Hepatocyte (in vitro differentiated cells): ENCODE measurements around the gene KCNK3. TPM values are rescaled to one million over a fixed set of nuclear protein-coding genes. Genes with fewer than 3 reads are reported as not detected.

Experiments used
- DNase-seq: peaks from one replicate; pipeline ENCODE4 v3.0.0-alpha.2; 2016; ENCODE audit warnings: low spot score
- H2AFZ ChIP-seq: fragments of 200-600 bp; sonication (generic); 2 replicates; pipeline ENCODE4 v1.6.0; 2016; ENCODE audit warnings: antibody characterized with exemption, mild to moderate bottlenecking
- H3K27ac ChIP-seq: fragments of 200-600 bp; sonication (generic); 2 replicates; pipeline ENCODE4 v1.5.1; 2016; ENCODE audit warnings: mild to moderate bottlenecking
- H3K27me3 ChIP-seq: fragments of 200-600 bp; sonication (generic); 2 replicates; pipeline ENCODE4 v1.6.1; 2016
- H3K36me3 ChIP-seq: fragments of 200-600 bp; sonication (generic); replicated peaks from 2 replicates; pipeline ENCODE4 v1.5.1; 2016; ENCODE audit warnings: low read depth; ENCODE audit not compliant: insufficient read depth
- H3K4me1 ChIP-seq: fragments of 200-600 bp; sonication (generic); 2 replicates; pipeline ENCODE4 v1.5.1; 2016; ENCODE audit warnings: mild to moderate bottlenecking, moderate library complexity; ENCODE audit not compliant: insufficient read depth
- H3K4me2 ChIP-seq: fragments of 200-600 bp; sonication (generic); 2 replicates; pipeline ENCODE4 v1.6.0; 2016
- H3K4me3 ChIP-seq: fragments of 200-600 bp; sonication (generic); 2 replicates; pipeline ENCODE4 v1.5.1; 2016; ENCODE audit warnings: mild to moderate bottlenecking
- H3K79me2 ChIP-seq: fragments of 200-600 bp; sonication (generic); 2 replicates; pipeline ENCODE4 v1.6.0; 2017; ENCODE audit warnings: mild to moderate bottlenecking
- H3K9me2 ChIP-seq: fragments of 200-600 bp; sonication (generic); replicated peaks from 2 replicates; pipeline ENCODE4 v1.6.0; 2017; ENCODE audit warnings: mild to moderate bottlenecking; ENCODE audit not compliant: insufficient read depth
- H3K9me3 ChIP-seq: fragments of 200-600 bp; sonication (generic); 2 replicates; pipeline ENCODE4 v1.5.1; 2016; ENCODE audit warnings: low read depth, mild to moderate bottlenecking
- H4K20me1 ChIP-seq: fragments of 200-600 bp; sonication (generic); 2 replicates; pipeline ENCODE4 v1.6.0; 2016; ENCODE audit warnings: mild to moderate bottlenecking; ENCODE audit not compliant: insufficient read depth, poor library complexity, severe bottlenecking
- CTCF ChIP-seq: fragments of 200-600 bp; sonication (generic); IDR thresholded peaks from 2 replicates; pipeline ENCODE4 v1.5.1; 2016; ENCODE audit warnings: antibody characterized with exemption, mild to moderate bottlenecking; ENCODE audit not compliant: poor library complexity
- EZH2 ChIP-seq: fragments of 200-600 bp; sonication (generic); IDR thresholded peaks from 2 replicates; pipeline ENCODE4 v1.6.1; 2016; ENCODE audit warnings: antibody characterized with exemption, mild to moderate bottlenecking, borderline replicate concordance
- EZH2phosphoT487 ChIP-seq: fragments of 200-600 bp; sonication (generic); IDR thresholded peaks from one replicate; pipeline ENCODE4 v1.6.1; 2018; ENCODE audit warnings: antibody characterized with exemption, mild to moderate bottlenecking, low read depth, moderate library complexity; ENCODE audit not compliant: unreplicated experiment, severe bottlenecking
- WGBS: methylation state at CpG from one replicate; pipeline ENCODE4 v1.1.6; 2016; ENCODE audit warnings: low lambda C conversion rate; ENCODE audit errors: missing lambda C conversion rate; 5-methylcytosine and 5-hydroxymethylcytosine counted together
- polyA plus RNA-seq: library from polyadenylated mRNA; unstranded; fragments of >200 nt; fragmentation: Nextera tagmentation; extraction: Ambion mirVana; gene quantifications from 2 replicates; pipeline ENCODE4 v1.2.1, GENCODE V29; 2016
- total RNA-seq: library from RNA; depleted of rRNA; stranded (reverse); fragments of >200 nt; gene quantifications from 2 replicates; pipeline ENCODE4 v1.2.3, GENCODE V29; 2014

KCNK3 gene
- total and polyA plus RNA-seq, 2 experiments from 2014 or later: 8.2 to 9.4 TPM

GRCh38 chr2:26730549-26731344 is 38.2 kb downstream of the KCNK3 start:
- DNase-seq: no peak
- H4K20me1 ChIP-seq: no peaks in the 10 kb centered on the region
- no peaks in the 10 kb centered on the region for H3K4me1 ChIP-seq
- WGBS: 82% methylated on average over 19 of the region's 19 CpGs
- H3K9me2 ChIP-seq: no peaks in the 10 kb centered on the region
- no peaks in the 10 kb centered on the region for H3K79me2 ChIP-seq
- H3K4me2 ChIP-seq: no peak overlapping the region
- TF ChIP-seq EZH2phosphoT487: no peak
- no peak for TF ChIP-seq CTCF
- no peak for TF ChIP-seq EZH2
- no peak overlapping the region for H2AFZ ChIP-seq
- H3K9me3 ChIP-seq: no peaks in the 10 kb centered on the region
- no peaks in the 10 kb centered on the region for H3K36me3 ChIP-seq
- no peak overlapping the region for H3K27ac ChIP-seq
- H3K27me3 ChIP-seq: no peaks in the 10 kb centered on the region
- H3K4me3 ChIP-seq: no peak overlapping the region

- Histone ChIP-seq H3K9me2 (no peaks in the 10 kb centered on the region), H3K79me2 (no peaks in the 10 kb centered on the region), H3K9me3 (no peaks in the 10 kb centered on the region), H4K20me1 (no peaks in the 10 kb centered on the region), H3K36me3 (no peaks in the 10 kb centered on the region), H3K27me3 (no peaks in the 10 kb centered on the region), H3K4me1 (no peaks in the 10 kb centered on the region), H2AFZ (no peak overlapping the region), H3K4me3 (no peak overlapping the region), H3K4me2 (no peak overlapping the region), H3K27ac (no peak overlapping the region)
- no peak for DNase-seq
- 88% methylated on average over 4 of the region's 4 CpGs for WGBS
- TF ChIP-seq CTCF (no peak), EZH2 (no peak), EZH2phosphoT487 (no peak)
These were observed 39.2 kb downstream of the KCNK3 start for GRCh38 chr2:26731714-26732113.

GRCh38 chr2:26732446-26732845 is 39.9 kb downstream of the KCNK3 start:
- no peaks in the 10 kb centered on the region for H3K4me1 ChIP-seq
- no peak for DNase-seq
- no peak overlapping the region for H2AFZ ChIP-seq
- H3K36me3 ChIP-seq: no peaks in the 10 kb centered on the region
- WGBS: 91% methylated on average over 3 of the region's 3 CpGs
- H3K27me3 ChIP-seq: no peaks in the 10 kb centered on the region
- no peaks in the 10 kb centered on the region for H3K79me2 ChIP-seq
- no peak overlapping the region for H3K27ac ChIP-seq
- no peaks in the 10 kb centered on the region for H4K20me1 ChIP-seq
- no peak overlapping the region for H3K4me3 ChIP-seq
- H3K9me3 ChIP-seq: no peaks in the 10 kb centered on the region
- H3K4me2 ChIP-seq: no peak overlapping the region
- no peaks in the 10 kb centered on the region for H3K9me2 ChIP-seq
- TF ChIP-seq EZH2phosphoT487: no peak
- TF ChIP-seq CTCF: no peak
- no peak for TF ChIP-seq EZH2
